Measurements from ENCODE around the gene EIF4A2. TPM values are rescaled to one million over a fixed set of nuclear protein-coding genes. Genes with fewer than 3 reads are reported as not detected.

The EIF4A2 gene
- total and polyA plus RNA-seq, 9 of the 15 experiments (the other 6 are each of a cell fraction or from before 2014, with no cell fraction given): 307 to 754 (median 435) TPM

DNA sequence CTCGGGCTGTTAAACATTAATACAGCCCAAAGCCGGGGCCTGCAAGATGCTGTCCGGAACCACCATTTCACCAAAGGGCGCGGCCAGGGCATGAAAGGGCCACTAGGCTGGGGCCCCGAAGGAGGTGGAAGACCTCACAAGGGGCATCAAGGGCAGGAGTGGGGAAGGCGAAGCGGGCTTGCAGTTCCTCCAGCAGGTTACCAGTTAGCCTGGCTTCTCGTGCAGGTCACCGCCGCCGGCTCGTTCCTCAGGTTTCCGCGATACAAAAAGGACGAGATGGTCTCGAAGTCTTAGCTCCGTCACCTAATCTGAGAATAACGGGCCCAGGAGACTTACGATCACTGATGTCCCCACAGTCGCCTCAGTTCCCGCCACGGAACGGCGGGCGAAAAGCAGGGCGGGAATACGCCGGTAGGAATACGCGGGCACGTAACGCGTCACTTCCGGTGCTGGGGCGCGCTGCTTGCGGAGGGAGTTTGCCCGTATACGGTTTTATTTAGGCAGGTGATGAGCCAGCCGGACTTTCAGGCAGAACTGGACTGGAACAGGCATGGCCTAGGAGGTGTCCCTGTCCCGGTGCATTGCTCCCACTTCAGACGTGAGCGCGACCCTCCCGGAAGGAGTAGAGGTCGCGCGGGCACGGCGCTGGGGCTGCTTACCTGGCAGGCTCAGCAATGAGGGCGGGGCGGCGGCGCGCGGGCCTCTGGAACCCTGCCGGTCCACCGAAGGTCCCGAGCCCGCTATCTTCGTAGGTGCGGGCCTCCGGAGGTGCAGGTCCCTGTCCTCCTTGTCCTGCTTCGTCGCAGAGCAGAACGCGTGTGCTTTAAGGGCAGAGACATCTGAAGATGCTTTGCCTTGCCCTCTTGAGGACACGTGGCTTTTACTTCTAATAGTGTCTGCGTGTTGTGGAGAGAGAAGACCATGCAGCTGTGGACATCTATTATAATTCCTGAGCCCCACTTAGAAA, 23.0 kb downstream of the EIF4A2 start, which contains the start of gene RFC4 (continued):
- TF ChIP-seq, protein P1, sequence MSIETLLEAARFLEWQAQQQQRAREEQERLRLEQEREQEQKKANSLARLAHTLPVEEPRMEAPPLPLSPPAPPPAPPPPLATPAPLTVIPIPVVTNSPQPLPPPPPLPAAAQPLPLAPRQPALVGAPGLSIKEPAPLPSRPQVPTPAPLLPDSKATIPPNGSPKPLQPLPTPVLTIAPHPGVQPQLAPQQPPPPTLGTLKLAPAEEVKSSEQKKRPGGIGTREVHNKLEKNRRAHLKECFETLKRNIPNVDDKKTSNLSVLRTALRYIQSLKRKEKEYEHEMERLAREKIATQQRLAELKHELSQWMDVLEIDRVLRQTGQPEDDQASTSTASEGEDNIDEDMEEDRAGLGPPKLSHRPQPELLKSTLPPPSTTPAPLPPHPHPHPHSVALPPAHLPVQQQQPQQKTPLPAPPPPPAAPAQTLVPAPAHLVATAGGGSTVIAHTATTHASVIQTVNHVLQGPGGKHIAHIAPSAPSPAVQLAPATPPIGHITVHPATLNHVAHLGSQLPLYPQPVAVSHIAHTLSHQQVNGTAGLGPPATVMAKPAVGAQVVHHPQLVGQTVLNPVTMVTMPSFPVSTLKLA (conservative IDR thresholded peaks at IDR 0.05): peak; percentile 85 to 88
- TF ChIP-seq MYC (IDR thresholded peaks at IDR 0.05; ENCODE audit: low read depth, low read length) (peak; percentile 71), MYC (CRISPR knock-in tag; IDR thresholded peaks at IDR 0.05; ENCODE audit: borderline replicate concordance, low read depth) (peak; percentile 89; the same call in 1 of the 2 replicates), ZSCAN29 (IDR thresholded peaks at IDR 0.05) (peak; percentile 57; the same call in 1 of the 2 replicates), ATF7 (IDR thresholded peaks at IDR 0.05) (peak; percentile 82; the same call in 1 of the 2 replicates), POLR2G (IDR thresholded peaks at IDR 0.05; ENCODE audit: low read depth, low read length) (peak; percentile 93), ZNF444 (CRISPR knock-in tag; IDR thresholded peaks at IDR 0.05) (no peak), C11orf30 (IDR thresholded peaks at IDR 0.05; ENCODE audit: low read depth) (peak; percentile 93), CBFA2T3 (IDR thresholded peaks at IDR 0.05) (no peak), ZNF785 (CRISPR knock-in tag; IDR thresholded peaks at IDR 0.05) (no peak), ZNF121 (CRISPR knock-in tag; conservative IDR thresholded peaks at IDR 0.05) (no peak), ZFPM2 (CRISPR knock-in tag; IDR thresholded peaks at IDR 0.05) (peak; percentile 69; the same call in 1 of the 2 replicates), ZNF232 (CRISPR knock-in tag; IDR thresholded peaks at IDR 0.05) (peak; percentile 75; the same call in 1 of the 2 replicates), CEBPB (tag; IDR thresholded peaks at IDR 0.05) (no peak)
- TF ChIP-seq, protein P2, sequence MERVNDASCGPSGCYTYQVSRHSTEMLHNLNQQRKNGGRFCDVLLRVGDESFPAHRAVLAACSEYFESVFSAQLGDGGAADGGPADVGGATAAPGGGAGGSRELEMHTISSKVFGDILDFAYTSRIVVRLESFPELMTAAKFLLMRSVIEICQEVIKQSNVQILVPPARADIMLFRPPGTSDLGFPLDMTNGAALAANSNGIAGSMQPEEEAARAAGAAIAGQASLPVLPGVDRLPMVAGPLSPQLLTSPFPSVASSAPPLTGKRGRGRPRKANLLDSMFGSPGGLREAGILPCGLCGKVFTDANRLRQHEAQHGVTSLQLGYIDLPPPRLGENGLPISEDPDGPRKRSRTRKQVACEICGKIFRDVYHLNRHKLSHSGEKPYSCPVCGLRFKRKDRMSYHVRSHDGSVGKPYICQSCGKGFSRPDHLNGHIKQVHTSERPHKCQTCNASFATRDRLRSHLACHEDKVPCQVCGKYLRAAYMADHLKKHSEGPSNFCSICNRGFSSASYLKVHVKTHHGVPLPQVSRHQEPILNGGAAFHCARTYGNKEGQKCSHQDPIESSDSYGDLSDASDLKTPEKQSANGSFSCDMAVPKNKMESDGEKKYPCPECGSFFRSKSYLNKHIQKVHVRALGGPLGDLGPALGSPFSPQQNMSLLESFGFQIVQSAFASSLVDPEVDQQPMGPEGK (CRISPR knock-in tag; IDR thresholded peaks at IDR 0.05; ENCODE audit: borderline replicate concordance): no peak
- TF ChIP-seq, protein P3, sequence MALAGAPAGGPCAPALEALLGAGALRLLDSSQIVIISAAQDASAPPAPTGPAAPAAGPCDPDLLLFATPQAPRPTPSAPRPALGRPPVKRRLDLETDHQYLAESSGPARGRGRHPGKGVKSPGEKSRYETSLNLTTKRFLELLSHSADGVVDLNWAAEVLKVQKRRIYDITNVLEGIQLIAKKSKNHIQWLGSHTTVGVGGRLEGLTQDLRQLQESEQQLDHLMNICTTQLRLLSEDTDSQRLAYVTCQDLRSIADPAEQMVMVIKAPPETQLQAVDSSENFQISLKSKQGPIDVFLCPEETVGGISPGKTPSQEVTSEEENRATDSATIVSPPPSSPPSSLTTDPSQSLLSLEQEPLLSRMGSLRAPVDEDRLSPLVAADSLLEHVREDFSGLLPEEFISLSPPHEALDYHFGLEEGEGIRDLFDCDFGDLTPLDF (CRISPR knock-in tag; IDR thresholded peaks at IDR 0.05): peak; percentile 98
- TF ChIP-seq, protein P4, sequence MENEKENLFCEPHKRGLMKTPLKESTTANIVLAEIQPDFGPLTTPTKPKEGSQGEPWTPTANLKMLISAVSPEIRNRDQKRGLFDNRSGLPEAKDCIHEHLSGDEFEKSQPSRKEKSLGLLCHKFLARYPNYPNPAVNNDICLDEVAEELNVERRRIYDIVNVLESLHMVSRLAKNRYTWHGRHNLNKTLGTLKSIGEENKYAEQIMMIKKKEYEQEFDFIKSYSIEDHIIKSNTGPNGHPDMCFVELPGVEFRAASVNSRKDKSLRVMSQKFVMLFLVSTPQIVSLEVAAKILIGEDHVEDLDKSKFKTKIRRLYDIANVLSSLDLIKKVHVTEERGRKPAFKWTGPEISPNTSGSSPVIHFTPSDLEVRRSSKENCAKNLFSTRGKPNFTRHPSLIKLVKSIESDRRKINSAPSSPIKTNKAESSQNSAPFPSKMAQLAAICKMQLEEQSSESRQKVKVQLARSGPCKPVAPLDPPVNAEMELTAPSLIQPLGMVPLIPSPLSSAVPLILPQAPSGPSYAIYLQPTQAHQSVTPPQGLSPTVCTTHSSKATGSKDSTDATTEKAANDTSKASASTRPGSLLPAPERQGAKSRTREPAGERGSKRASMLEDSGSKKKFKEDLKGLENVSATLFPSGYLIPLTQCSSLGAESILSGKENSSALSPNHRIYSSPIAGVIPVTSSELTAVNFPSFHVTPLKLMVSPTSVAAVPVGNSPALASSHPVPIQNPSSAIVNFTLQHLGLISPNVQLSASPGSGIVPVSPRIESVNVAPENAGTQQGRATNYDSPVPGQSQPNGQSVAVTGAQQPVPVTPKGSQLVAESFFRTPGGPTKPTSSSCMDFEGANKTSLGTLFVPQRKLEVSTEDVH (IDR thresholded peaks at IDR 0.05; ENCODE audit: low read depth, partially characterized antibody): peak; percentile 99
- TF ChIP-seq, protein P5, sequence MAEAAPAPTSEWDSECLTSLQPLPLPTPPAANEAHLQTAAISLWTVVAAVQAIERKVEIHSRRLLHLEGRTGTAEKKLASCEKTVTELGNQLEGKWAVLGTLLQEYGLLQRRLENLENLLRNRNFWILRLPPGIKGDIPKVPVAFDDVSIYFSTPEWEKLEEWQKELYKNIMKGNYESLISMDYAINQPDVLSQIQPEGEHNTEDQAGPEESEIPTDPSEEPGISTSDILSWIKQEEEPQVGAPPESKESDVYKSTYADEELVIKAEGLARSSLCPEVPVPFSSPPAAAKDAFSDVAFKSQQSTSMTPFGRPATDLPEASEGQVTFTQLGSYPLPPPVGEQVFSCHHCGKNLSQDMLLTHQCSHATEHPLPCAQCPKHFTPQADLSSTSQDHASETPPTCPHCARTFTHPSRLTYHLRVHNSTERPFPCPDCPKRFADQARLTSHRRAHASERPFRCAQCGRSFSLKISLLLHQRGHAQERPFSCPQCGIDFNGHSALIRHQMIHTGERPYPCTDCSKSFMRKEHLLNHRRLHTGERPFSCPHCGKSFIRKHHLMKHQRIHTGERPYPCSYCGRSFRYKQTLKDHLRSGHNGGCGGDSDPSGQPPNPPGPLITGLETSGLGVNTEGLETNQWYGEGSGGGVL (CRISPR knock-in tag; IDR thresholded peaks at IDR 0.05): no peak

Measured in K562 (cell line).